Measurements from ENCODE around the gene TBL1X.
"Not testable (repeated sequence)": the region's sequence is repeated elsewhere in the genome, so short reads cannot be mapped to it uniquely, and the experiment has no call there.

TBL1X gene

GRCh38 chrX:9500584-9500983 lies 35.7 kb downstream of the TBL1X start:
- DNase-seq: no peak

- no peak for DNase-seq
Measured at GRCh38 chrX:9501362-9501761, 36.5 kb downstream of the TBL1X start.

GRCh38 chrX:9503261-9503660 lies 38.4 kb downstream of the TBL1X start:
- DNase-seq: no peak

- DNase-seq: no peak
Measured at GRCh38 chrX:9510366-9510765, 45.5 kb downstream of the TBL1X start.

- DNase-seq: no peak
Measured at GRCh38 chrX:9510980-9511379, 46.1 kb downstream of the TBL1X start.

- peak; percentile 59 for DNase-seq
Measured at GRCh38 chrX:9515489-9515888, 50.6 kb downstream of the TBL1X start.

GRCh38 chrX:9515973-9516538 lies 51.2 kb downstream of the TBL1X start:
- DNase-seq: peak; percentile 94

- no peak for DNase-seq
Measured at GRCh38 chrX:9516635-9517034, 51.8 kb downstream of the TBL1X start.

GRCh38 chrX:9518051-9518450 lies 53.2 kb downstream of the TBL1X start:
- DNase-seq: no peak

GRCh38 chrX:9518889-9519288 lies 54.0 kb downstream of the TBL1X start:
- DNase-seq: peak; percentile 51

- DNase-seq: peak; percentile 32
Measured at GRCh38 chrX:9519546-9520216, 54.8 kb downstream of the TBL1X start.

GRCh38 chrX:9520217-9520590 lies 55.3 kb downstream of the TBL1X start:
- no peak for DNase-seq

GRCh38 chrX:9522378-9523155 lies 57.7 kb downstream of the TBL1X start:
- DNase-seq: no peak

- no peak for DNase-seq
Measured at GRCh38 chrX:9525511-9526248, 60.8 kb downstream of the TBL1X start.

- DNase-seq: no peak
Measured at GRCh38 chrX:9526965-9527364, 62.1 kb downstream of the TBL1X start.

GRCh38 chrX:9528498-9528897 lies 63.6 kb downstream of the TBL1X start:
- no peak for DNase-seq

GRCh38 chrX:9529223-9529622 lies 64.4 kb downstream of the TBL1X start:
- DNase-seq: no peak

GRCh38 chrX:9530848-9531274 lies 66.0 kb downstream of the TBL1X start:
- peak; percentile 92 for DNase-seq

- no peak for DNase-seq
Measured at GRCh38 chrX:9532349-9532748, 67.5 kb downstream of the TBL1X start.

GRCh38 chrX:9533611-9534010 lies 68.8 kb downstream of the TBL1X start:
- DNase-seq: no peak

- DNase-seq: no peak
Measured at GRCh38 chrX:9534686-9535085, 69.8 kb downstream of the TBL1X start.

GRCh38 chrX:9535101-9535500 lies 70.2 kb downstream of the TBL1X start:
- DNase-seq: no peak

GRCh38 chrX:9536156-9536555 lies 71.3 kb downstream of the TBL1X start:
- DNase-seq: not testable (repeated sequence)

GRCh38 chrX:9537781-9538180 lies 72.9 kb downstream of the TBL1X start:
- no peak for DNase-seq

All from hematopoietic multipotent progenitor cell treated with erythropoietin and hydrocortisone succinate and interleukin-3 and kit ligand, for 8 days (in vitro differentiated cells).